Measurements from ENCODE around the gene R3HCC1L.

DNA sequence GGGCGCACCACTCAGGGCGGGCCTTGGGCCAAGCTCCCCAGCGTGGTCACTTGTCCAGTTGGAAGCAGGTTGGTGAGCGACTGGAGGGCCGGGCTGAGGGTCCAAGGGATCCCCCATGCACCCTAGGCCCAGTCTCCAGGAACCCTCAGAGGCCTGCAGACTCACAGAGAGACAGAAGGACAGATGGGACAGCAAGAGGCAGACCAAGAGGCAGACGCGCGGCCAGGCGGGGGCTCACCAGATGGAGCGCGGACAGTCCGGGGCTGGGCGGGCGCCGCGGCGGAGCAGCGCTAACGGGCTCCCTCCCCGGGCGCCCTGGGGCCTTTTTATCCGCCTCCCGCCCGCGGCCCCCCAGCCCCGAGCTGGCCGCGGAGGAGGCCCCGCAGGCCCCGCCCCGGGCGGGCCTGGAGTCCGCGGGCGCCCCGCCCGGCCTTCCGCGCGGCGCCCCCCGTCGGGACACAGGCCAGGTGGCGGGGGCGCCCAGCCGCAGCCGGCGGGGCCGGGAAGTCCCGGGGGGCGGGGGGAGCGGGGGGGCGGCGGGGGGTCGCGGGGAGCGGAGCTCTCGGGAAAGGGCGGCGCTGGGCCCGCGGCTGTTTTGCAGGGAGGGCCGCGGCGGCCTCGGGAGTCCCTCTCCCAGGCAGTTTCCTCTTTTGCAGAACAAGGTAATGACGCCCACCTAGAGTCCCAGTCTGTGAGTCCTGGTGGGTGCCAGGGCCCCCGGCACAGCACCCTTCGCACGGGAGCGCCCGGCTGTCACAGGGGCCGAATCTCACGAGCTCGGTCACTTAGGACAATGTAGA, 133.6 kb downstream of the R3HCC1L start, which contains the start of gene LOXL4:
- no peak for TF ChIP-seq EP300 (IDR thresholded peaks at IDR 0.05)
- TF ChIP-seq, protein P1, sequence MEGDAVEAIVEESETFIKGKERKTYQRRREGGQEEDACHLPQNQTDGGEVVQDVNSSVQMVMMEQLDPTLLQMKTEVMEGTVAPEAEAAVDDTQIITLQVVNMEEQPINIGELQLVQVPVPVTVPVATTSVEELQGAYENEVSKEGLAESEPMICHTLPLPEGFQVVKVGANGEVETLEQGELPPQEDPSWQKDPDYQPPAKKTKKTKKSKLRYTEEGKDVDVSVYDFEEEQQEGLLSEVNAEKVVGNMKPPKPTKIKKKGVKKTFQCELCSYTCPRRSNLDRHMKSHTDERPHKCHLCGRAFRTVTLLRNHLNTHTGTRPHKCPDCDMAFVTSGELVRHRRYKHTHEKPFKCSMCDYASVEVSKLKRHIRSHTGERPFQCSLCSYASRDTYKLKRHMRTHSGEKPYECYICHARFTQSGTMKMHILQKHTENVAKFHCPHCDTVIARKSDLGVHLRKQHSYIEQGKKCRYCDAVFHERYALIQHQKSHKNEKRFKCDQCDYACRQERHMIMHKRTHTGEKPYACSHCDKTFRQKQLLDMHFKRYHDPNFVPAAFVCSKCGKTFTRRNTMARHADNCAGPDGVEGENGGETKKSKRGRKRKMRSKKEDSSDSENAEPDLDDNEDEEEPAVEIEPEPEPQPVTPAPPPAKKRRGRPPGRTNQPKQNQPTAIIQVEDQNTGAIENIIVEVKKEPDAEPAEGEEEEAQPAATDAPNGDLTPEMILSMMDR (IDR thresholded peaks at IDR 0.05): no peak
